ENCODE measurements around the gene LAPTM4A.
"Not testable (repeated sequence)": the region's sequence is repeated elsewhere in the genome, so short reads cannot be mapped to it uniquely, and the experiment has no call there.

Gene LAPTM4A

DNA sequence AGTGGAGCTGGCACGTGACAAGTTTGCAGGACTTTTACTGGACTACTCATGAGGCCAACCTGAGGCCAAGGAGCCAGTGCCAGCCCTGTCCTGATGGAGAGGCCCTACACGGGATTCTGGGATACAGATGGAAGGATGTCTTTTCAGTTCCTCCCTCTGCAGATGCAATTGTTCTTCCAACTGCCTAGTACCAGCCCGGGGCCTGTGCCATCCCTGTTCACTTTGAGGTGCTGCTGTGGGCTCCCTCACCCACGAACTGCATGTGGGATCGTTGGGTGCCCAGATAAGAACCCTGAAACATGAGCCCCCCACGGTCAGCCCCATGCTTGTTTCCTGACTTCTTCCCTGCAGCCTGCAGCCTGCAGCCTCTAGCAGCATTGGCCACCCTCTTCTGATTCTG is 25.3 kb upstream of the LAPTM4A start:
- Histone ChIP-seq H3K27me3 (ENCODE audit: control insufficient read depth, insufficient read depth, low read length) (no peaks in the 10 kb centered on the region), H3K36me3 (ENCODE audit: control insufficient read depth, insufficient read depth, low read length) (no peaks in the 10 kb centered on the region), H3K9ac (no peak overlapping the region), H3K4me1 (no peaks in the 10 kb centered on the region), H3K79me2 (no peaks in the 10 kb centered on the region), H3K9me3 (ENCODE audit: control insufficient read depth, low read length) (no peaks in the 10 kb centered on the region), H3K27ac (no peak overlapping the region), H2AFZ (no peak overlapping the region), H3K4me3 (ENCODE audit: low read depth, low read length) (no peak overlapping the region), H3K4me2 (ENCODE audit: low read length) (no peak overlapping the region)
- TF ChIP-seq, protein P1, sequence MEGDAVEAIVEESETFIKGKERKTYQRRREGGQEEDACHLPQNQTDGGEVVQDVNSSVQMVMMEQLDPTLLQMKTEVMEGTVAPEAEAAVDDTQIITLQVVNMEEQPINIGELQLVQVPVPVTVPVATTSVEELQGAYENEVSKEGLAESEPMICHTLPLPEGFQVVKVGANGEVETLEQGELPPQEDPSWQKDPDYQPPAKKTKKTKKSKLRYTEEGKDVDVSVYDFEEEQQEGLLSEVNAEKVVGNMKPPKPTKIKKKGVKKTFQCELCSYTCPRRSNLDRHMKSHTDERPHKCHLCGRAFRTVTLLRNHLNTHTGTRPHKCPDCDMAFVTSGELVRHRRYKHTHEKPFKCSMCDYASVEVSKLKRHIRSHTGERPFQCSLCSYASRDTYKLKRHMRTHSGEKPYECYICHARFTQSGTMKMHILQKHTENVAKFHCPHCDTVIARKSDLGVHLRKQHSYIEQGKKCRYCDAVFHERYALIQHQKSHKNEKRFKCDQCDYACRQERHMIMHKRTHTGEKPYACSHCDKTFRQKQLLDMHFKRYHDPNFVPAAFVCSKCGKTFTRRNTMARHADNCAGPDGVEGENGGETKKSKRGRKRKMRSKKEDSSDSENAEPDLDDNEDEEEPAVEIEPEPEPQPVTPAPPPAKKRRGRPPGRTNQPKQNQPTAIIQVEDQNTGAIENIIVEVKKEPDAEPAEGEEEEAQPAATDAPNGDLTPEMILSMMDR (IDR thresholded peaks at IDR 0.05): no peak

DNA sequence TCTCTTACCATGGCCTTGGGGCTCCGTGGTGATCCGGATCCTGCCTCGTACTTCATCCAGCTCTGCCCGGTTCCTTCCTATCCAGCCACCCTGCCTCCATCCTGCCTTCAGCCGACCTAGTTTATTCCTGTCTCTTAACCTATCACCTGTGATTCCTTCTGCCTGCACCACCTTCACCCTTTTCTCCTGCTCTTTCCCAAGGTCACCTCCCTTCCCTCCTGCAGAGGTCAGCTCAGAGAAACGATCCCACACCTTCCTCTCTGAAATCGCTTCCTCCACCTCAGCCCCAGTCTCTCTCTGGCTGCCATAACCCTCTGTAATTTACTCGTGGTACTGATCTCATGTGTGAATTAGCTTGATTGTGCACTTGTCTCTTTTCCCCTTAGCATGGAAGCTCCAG is 23.5 kb upstream of the LAPTM4A start:
- Histone ChIP-seq H3K4me1 (no peaks in the 10 kb centered on the region), H3K79me2 (no peaks in the 10 kb centered on the region), H3K9ac (no peak overlapping the region), H2AFZ (no peak overlapping the region), H3K36me3 (ENCODE audit: control insufficient read depth, insufficient read depth, low read length) (no peaks in the 10 kb centered on the region), H3K27ac (no peak overlapping the region), H3K4me3 (ENCODE audit: low read depth, low read length) (no peak overlapping the region), H3K4me2 (ENCODE audit: low read length) (no peak overlapping the region), H3K27me3 (ENCODE audit: control insufficient read depth, insufficient read depth, low read length) (no peaks in the 10 kb centered on the region), H3K9me3 (ENCODE audit: control insufficient read depth, low read length) (no peaks in the 10 kb centered on the region)
- TF ChIP-seq, protein P1 (IDR thresholded peaks at IDR 0.05): no peak

DNA sequence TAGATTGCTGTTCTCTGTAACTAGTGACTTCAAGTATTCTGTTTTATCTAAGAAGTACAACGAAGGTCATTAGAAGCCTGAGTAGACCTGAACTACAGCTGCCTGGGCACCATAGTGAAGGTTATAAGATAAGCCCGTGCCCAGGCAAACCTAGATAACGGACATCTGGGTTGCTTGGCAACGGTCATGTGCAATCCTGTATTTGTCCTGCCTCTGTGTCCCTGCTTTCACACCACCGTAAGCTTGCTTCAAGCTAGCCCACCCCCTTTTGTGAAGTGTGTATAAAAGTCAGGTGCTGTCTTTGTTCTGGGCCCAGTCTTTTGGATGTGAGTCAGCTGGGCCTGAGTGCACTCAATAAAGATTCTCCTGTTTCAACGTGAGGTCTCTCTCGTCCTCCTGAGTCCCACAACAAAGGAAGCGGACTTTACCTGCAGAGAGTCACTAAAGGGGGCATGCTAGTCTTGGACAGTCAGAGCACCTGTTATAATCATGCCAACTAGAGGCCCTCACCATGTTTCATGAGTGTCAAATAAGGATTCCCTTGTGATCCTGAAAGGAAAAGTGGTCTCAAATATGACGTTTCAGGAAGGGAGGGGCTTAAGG is 22.7 kb upstream of the LAPTM4A start:
- H3K9me3 ChIP-seq (ENCODE audit: control insufficient read depth, low read length); H3K9ac ChIP-seq; H2AFZ ChIP-seq; H3K27ac ChIP-seq; H3K27me3 ChIP-seq (ENCODE audit: control insufficient read depth, insufficient read depth, low read length); H3K79me2 ChIP-seq; H3K4me1 ChIP-seq; H3K36me3 ChIP-seq (ENCODE audit: control insufficient read depth, insufficient read depth, low read length); H3K4me2 ChIP-seq (ENCODE audit: low read length); H3K4me3 ChIP-seq (ENCODE audit: low read depth, low read length): not testable (repeated sequence)

DNA sequence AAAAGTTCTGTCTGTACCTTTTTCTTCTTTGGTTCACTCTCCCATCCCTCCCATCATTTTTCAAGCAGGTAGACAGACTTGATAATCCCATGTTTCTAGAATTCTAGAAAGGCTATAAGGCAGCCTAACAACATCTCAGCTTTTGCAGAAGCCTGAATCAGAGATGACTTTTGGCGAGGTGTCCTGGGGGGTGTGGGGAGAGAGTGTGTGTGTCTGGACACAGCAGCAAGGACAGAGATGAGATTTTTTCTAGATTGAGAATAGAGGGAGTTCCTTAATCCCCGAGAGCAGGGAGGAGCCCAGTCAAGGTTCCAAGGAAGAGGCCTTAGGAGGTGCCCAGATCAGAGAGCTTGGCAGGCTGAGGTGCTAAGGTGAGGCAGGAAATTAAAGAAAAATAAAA is 22.0 kb upstream of the LAPTM4A start:
- no peak overlapping the region for H3K9ac ChIP-seq
- no peak overlapping the region for H2AFZ ChIP-seq
- no peaks in the 10 kb centered on the region for H3K36me3 ChIP-seq (ENCODE audit: control insufficient read depth, insufficient read depth, low read length)
- no peaks in the 10 kb centered on the region for H3K79me2 ChIP-seq
- no peaks in the 10 kb centered on the region for H3K27me3 ChIP-seq (ENCODE audit: control insufficient read depth, insufficient read depth, low read length)
- no peak overlapping the region for H3K4me3 ChIP-seq (ENCODE audit: low read depth, low read length)
- H3K27ac ChIP-seq: no peak overlapping the region
- H3K9me3 ChIP-seq (ENCODE audit: control insufficient read depth, low read length): no peaks in the 10 kb centered on the region
- H3K4me2 ChIP-seq (ENCODE audit: low read length): no peak overlapping the region
- no peaks in the 10 kb centered on the region for H3K4me1 ChIP-seq
- TF ChIP-seq, protein P1 (IDR thresholded peaks at IDR 0.05): no peak

DNA sequence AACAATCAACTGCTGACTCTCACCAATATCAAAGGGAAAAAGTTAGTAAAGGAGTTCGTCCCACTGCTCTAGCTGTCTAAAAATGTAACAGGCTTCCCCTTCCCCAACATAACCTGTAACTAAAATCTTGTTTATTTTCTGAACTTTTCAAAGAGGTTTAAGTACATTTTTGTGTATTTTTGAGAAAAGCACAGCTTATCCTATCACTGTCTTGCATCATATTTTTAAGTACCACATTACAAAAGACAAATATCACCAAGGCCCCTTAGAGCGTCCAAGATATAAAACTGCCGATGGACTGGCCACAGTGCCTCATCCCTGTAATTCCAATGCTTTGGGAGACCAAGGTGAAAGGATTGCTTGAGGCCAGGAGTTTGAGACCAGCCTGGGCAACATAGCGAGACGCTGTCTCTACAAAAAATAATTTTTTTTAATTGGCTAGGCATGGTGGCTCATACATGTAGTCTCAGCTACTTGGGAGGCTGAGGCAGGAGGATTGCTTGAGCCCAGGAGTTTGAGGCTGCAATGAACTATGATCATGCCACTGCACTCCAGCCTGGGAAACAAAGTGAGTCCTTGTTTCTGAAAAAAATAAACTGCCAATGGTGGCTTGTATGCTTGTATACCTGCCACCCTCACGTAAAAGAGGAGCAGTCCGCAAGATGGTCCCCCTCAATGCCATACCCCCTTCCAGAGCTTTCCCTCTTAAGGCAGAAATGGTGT is 21.2 kb upstream of the LAPTM4A start:
- no peaks in the 10 kb centered on the region for H3K36me3 ChIP-seq (ENCODE audit: control insufficient read depth, insufficient read depth, low read length)
- H2AFZ ChIP-seq: peak overlapping the region; percentile 45
- H3K9me3 ChIP-seq (ENCODE audit: control insufficient read depth, low read length): no peaks in the 10 kb centered on the region
- no peaks in the 10 kb centered on the region for H3K4me1 ChIP-seq
- H3K79me2 ChIP-seq: no peaks in the 10 kb centered on the region
- peak overlapping the region; percentile 62 for H3K27ac ChIP-seq
- no peaks in the 10 kb centered on the region for H3K27me3 ChIP-seq (ENCODE audit: control insufficient read depth, insufficient read depth, low read length)
- no peak overlapping the region for H3K9ac ChIP-seq
- TF ChIP-seq, protein P1 (IDR thresholded peaks at IDR 0.05): no peak
- H3K4me2 ChIP-seq (ENCODE audit: low read length): no peak overlapping the region
- no peak overlapping the region for H3K4me3 ChIP-seq (ENCODE audit: low read depth, low read length)

Data from parathyroid adenoma (tissue), 2 donors.